ENCODE measurements around the gene SMC1B.
"Not testable (repeated sequence)": the region's sequence is repeated elsewhere in the genome, so short reads cannot be mapped to it uniquely, and the experiment has no call there.

SMC1B gene

DNA sequence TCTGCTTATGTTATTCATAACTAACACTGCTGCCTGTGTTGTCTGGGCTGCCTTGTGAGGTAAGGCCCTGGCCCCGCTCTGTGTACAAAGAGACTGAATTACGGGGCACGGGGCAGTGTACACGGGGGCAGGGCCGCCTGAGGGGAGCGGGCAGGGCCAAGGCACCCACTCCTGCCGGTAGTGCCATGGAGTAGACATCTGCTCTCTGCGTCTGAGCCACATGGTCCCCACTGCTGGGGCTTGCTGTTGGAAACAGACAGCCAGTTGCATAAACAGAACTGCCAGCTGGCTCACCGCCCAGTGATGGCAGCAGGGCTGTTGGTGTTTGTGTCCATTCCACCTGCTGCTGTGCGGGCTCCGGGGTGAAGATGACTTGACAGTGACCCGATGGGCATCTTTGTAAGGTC, 83.9 kb downstream of the SMC1B start:
- no peak overlapping the region for H3K23ac ChIP-seq (ENCODE audit: low read length)
- no peak overlapping the region for H4K91ac ChIP-seq (ENCODE audit: low read depth, low read length)
- peaks cover 4% of the 10 kb centered on the region for H3K9me3 ChIP-seq (ENCODE audit: insufficient read depth, low read depth, low read length)
- no peak overlapping the region for H2BK120ac ChIP-seq (ENCODE audit: insufficient read depth, low read length, poor library complexity)
- H3K79me1 ChIP-seq (ENCODE audit: low read length): no peaks in the 10 kb centered on the region
- H2BK5ac ChIP-seq (ENCODE audit: low read depth, low read length, poor library complexity): no peak overlapping the region
- H2BK12ac ChIP-seq (ENCODE audit: low read length): no peak overlapping the region
- H3K27me3 ChIP-seq (ENCODE audit: insufficient read depth, low read length): no peaks in the 10 kb centered on the region
- no peak overlapping the region for H3K9ac ChIP-seq (ENCODE audit: low read length)
- no peak overlapping the region for H3K14ac ChIP-seq (ENCODE audit: low read length)
- H4K12ac ChIP-seq (ENCODE audit: low read depth, low read length): no peak overlapping the region
- no peak for DNase-seq
- no peaks in the 10 kb centered on the region for H3K79me2 ChIP-seq (ENCODE audit: control insufficient read depth, insufficient read depth, low read length, poor library complexity)
- H2AFZ ChIP-seq (ENCODE audit: insufficient read depth, low read length, poor library complexity): no peak overlapping the region
- no CpG with 5 or more reads among the region's 12 CpGs for WGBS (ENCODE audit: extremely low coverage, insufficient coverage, insufficient read length)
- no peak overlapping the region for H2AK5ac ChIP-seq (ENCODE audit: low read length)
- no peak overlapping the region for H3K4me2 ChIP-seq (ENCODE audit: low read length)
- H3K18ac ChIP-seq (ENCODE audit: low read length): no peak overlapping the region
- peaks cover 51 to 53% of the 10 kb centered on the region in 2 experiments for H3K36me3 ChIP-seq (ENCODE audit: control insufficient read depth in 1 of 2, insufficient read depth in 2 of 2, low read length in 2 of 2)
- no peak overlapping the region for H3K4me3 ChIP-seq (ENCODE audit: low read depth, low read length)
- no peak overlapping the region for H3K27ac ChIP-seq (ENCODE audit: low read depth, low read length)
- H3K4ac ChIP-seq (ENCODE audit: low read depth, low read length): no peak overlapping the region
- no peaks in the 10 kb centered on the region for H3K4me1 ChIP-seq (ENCODE audit: control insufficient read depth in 1 of 2, insufficient read depth in 2 of 2, low read length in 2 of 2)
- no peak overlapping the region for H4K8ac ChIP-seq (ENCODE audit: low read depth, low read length)

DNA sequence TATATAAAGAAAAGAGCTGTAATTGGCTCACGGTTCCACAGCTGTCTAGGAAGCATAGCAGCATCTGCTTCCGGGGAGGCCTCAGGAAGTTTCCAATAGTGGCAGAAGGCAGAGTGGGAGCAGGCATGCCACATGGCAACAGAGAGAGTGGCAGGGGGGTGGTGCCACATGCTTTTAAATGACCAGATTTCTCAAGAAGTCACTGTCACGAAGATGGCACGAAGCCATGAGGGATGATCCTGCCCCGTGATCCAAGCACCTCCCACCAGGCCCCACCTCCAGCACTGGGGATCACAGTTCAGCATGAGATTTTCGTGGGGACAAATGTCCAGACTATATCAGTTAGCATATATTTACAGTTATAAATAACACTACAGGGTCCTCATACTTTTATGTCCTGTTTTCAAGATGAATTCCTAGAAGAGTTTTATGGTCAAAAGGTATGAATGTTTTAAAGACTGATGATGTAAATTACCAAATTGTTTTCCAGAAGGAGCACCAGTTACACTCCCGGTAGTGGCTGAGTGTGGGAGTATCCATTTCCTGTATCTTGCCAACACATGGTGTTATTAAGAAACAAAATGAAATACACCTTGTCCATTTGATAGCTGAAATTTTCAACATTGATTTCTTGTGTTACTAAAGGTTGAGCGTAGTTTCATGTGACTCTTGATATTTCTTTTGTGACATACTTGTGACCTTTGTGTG, 84.4 kb downstream of the SMC1B start:
- H3K4me1 ChIP-seq (ENCODE audit: control insufficient read depth in 1 of 2, insufficient read depth in 2 of 2, low read length in 2 of 2): no peaks in the 10 kb centered on the region
- H3K23ac ChIP-seq (ENCODE audit: low read length): no peak overlapping the region
- H3K4me3 ChIP-seq (ENCODE audit: low read depth, low read length): no peak overlapping the region
- H2BK120ac ChIP-seq (ENCODE audit: insufficient read depth, low read length, poor library complexity): no peak overlapping the region
- H2BK5ac ChIP-seq (ENCODE audit: low read depth, low read length, poor library complexity): no peak overlapping the region
- H4K8ac ChIP-seq (ENCODE audit: low read depth, low read length): no peak overlapping the region
- no peak overlapping the region for H3K18ac ChIP-seq (ENCODE audit: low read length)
- H4K12ac ChIP-seq (ENCODE audit: low read depth, low read length): no peak overlapping the region
- H3K9ac ChIP-seq (ENCODE audit: low read length): no peak overlapping the region
- DNase-seq: no peak
- H3K79me2 ChIP-seq (ENCODE audit: control insufficient read depth, insufficient read depth, low read length, poor library complexity): no peaks in the 10 kb centered on the region
- WGBS (ENCODE audit: extremely low coverage, insufficient coverage, insufficient read length): no CpG with 5 or more reads among the region's 8 CpGs
- H4K91ac ChIP-seq (ENCODE audit: low read depth, low read length): no peak overlapping the region
- no peak overlapping the region for H3K4ac ChIP-seq (ENCODE audit: low read depth, low read length)
- H3K36me3 ChIP-seq (ENCODE audit: control insufficient read depth in 1 of 2, insufficient read depth in 2 of 2, low read length in 2 of 2): peaks cover 52 to 56% of the 10 kb centered on the region in 2 experiments
- H3K27ac ChIP-seq (ENCODE audit: low read depth, low read length): no peak overlapping the region
- H3K4me2 ChIP-seq (ENCODE audit: low read length): no peak overlapping the region
- H3K27me3 ChIP-seq (ENCODE audit: insufficient read depth, low read length): no peaks in the 10 kb centered on the region
- H2AK5ac ChIP-seq (ENCODE audit: low read length): no peak overlapping the region
- no peak overlapping the region for H2BK12ac ChIP-seq (ENCODE audit: low read length)
- H3K79me1 ChIP-seq (ENCODE audit: low read length): no peaks in the 10 kb centered on the region
- peaks cover 4% of the 10 kb centered on the region for H3K9me3 ChIP-seq (ENCODE audit: insufficient read depth, low read depth, low read length)
- H3K14ac ChIP-seq (ENCODE audit: low read length): no peak overlapping the region
- no peak overlapping the region for H2AFZ ChIP-seq (ENCODE audit: insufficient read depth, low read length, poor library complexity)

DNA sequence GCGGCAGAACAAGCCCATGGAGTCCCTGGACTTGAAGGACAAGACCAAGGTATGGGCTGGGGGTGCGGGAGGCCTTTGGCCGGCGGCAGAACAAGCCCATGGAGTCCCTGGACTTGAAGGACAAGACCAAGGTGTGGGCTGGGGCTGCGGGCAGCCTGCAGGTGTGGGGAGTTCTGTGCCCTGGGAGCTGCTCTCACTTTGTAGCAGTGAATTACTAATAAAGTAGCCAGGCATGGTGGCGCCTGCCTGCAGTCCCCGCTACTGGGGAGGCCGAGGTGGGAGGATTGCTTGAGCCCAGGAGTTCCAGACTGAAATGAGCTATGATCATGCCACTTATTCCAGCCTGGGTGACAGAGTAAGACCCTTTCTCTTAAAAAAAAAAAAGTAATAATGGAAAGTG, 85.1 kb downstream of the SMC1B start:
- no CpG with 5 or more reads among the region's 8 CpGs for WGBS (ENCODE audit: extremely low coverage, insufficient coverage, insufficient read length)
- not testable (repeated sequence) for H3K14ac ChIP-seq (ENCODE audit: low read length); H3K27ac ChIP-seq (ENCODE audit: low read depth, low read length); H4K12ac ChIP-seq (ENCODE audit: low read depth, low read length); DNase-seq; H3K18ac ChIP-seq (ENCODE audit: low read length); H2BK5ac ChIP-seq (ENCODE audit: low read depth, low read length, poor library complexity); H3K4ac ChIP-seq (ENCODE audit: low read depth, low read length); H2AK5ac ChIP-seq (ENCODE audit: low read length); H2BK120ac ChIP-seq (ENCODE audit: insufficient read depth, low read length, poor library complexity); H4K91ac ChIP-seq (ENCODE audit: low read depth, low read length); H4K8ac ChIP-seq (ENCODE audit: low read depth, low read length); H3K4me1 ChIP-seq (ENCODE audit: control insufficient read depth in 1 of 2, insufficient read depth in 2 of 2, low read length in 2 of 2); H3K79me2 ChIP-seq (ENCODE audit: control insufficient read depth, insufficient read depth, low read length, poor library complexity); H3K23ac ChIP-seq (ENCODE audit: low read length); H3K4me3 ChIP-seq (ENCODE audit: low read depth, low read length); H3K27me3 ChIP-seq (ENCODE audit: insufficient read depth, low read length); H2AFZ ChIP-seq (ENCODE audit: insufficient read depth, low read length, poor library complexity); H3K79me1 ChIP-seq (ENCODE audit: low read length); H2BK12ac ChIP-seq (ENCODE audit: low read length); H3K9me3 ChIP-seq (ENCODE audit: insufficient read depth, low read depth, low read length); H3K9ac ChIP-seq (ENCODE audit: low read length); H3K4me2 ChIP-seq (ENCODE audit: low read length)
- H3K36me3 ChIP-seq (ENCODE audit: control insufficient read depth in 1 of 2, insufficient read depth in 2 of 2, low read length in 2 of 2): peaks cover 58 to 63% of the 10 kb centered on the region in 2 experiments

DNA sequence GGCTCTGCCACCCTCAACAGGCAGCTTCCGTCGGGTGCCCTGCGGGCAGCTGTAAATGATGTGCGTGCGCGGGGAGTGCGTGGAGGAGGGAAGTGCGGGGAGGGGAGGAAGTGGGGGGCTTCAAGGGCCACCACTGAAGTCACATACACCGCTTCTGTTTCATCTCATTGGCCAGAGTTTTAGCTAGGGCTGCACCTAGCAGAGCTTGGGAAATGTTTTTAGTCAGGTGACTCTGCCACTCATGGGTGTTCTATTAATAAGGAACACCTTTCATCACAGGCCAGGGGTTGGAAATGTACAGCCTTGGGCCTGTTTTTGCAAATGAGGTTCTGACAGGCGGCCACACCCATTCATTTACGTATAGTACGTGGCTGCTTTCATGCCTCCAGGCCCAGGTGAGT, 89.1 kb downstream of the SMC1B start:
- no peak overlapping the region for H3K4me3 ChIP-seq (ENCODE audit: low read depth, low read length)
- no peak overlapping the region for H3K23ac ChIP-seq (ENCODE audit: low read length)
- H2BK120ac ChIP-seq (ENCODE audit: insufficient read depth, low read length, poor library complexity): no peak overlapping the region
- H2BK12ac ChIP-seq (ENCODE audit: low read length): no peak overlapping the region
- H3K27ac ChIP-seq (ENCODE audit: low read depth, low read length): no peak overlapping the region
- WGBS (ENCODE audit: extremely low coverage, insufficient coverage, insufficient read length): 100% methylated on average over 5 of the region's 12 CpGs
- no peaks in the 10 kb centered on the region for H3K79me1 ChIP-seq (ENCODE audit: low read length)
- H3K9ac ChIP-seq (ENCODE audit: low read length): no peak overlapping the region
- peaks cover 4% of the 10 kb centered on the region for H3K9me3 ChIP-seq (ENCODE audit: insufficient read depth, low read depth, low read length)
- DNase-seq: no peak
- H2BK5ac ChIP-seq (ENCODE audit: low read depth, low read length, poor library complexity): no peak overlapping the region
- no peak overlapping the region for H4K8ac ChIP-seq (ENCODE audit: low read depth, low read length)
- no peaks in the 10 kb centered on the region for H3K27me3 ChIP-seq (ENCODE audit: insufficient read depth, low read length)
- no peak overlapping the region for H3K4ac ChIP-seq (ENCODE audit: low read depth, low read length)
- no peak overlapping the region for H3K14ac ChIP-seq (ENCODE audit: low read length)
- H3K4me2 ChIP-seq (ENCODE audit: low read length): no peak overlapping the region
- H4K12ac ChIP-seq (ENCODE audit: low read depth, low read length): no peak overlapping the region
- H3K36me3 ChIP-seq (ENCODE audit: control insufficient read depth in 1 of 2, insufficient read depth in 2 of 2, low read length in 2 of 2): peaks cover 46 to 51% of the 10 kb centered on the region in 2 experiments
- H2AFZ ChIP-seq (ENCODE audit: insufficient read depth, low read length, poor library complexity): no peak overlapping the region
- H4K91ac ChIP-seq (ENCODE audit: low read depth, low read length): no peak overlapping the region
- no peaks in the 10 kb centered on the region for H3K79me2 ChIP-seq (ENCODE audit: control insufficient read depth, insufficient read depth, low read length, poor library complexity)
- no peak overlapping the region for H3K18ac ChIP-seq (ENCODE audit: low read length)
- no peak overlapping the region for H2AK5ac ChIP-seq (ENCODE audit: low read length)
- peaks cover 2 to 4% of the 10 kb centered on the region in 2 experiments for H3K4me1 ChIP-seq (ENCODE audit: control insufficient read depth in 1 of 2, insufficient read depth in 2 of 2, low read length in 2 of 2)

Data from trophoblast cell (in vitro differentiated cells and primary cell).